CD14-positive monocyte (primary cell): ENCODE results near the gene ZBTB4. TPM values are rescaled to one million over a fixed set of nuclear protein-coding genes. Genes with fewer than 3 reads are reported as not detected.

ENCODE experiments used
- DNase-seq, 3 donors: peaks; one replicate each; pipeline ENCODE4 v3.0.0-alpha.2; 2011 to 2022
- H2AFZ ChIP-seq: 2 replicates; pipeline ENCODE4 v1.6.0; 2012; ENCODE audit warnings: mild to moderate bottlenecking, low read depth, low read length, inconsistent platforms; ENCODE audit not compliant: insufficient read depth, poor library complexity, severe bottlenecking
- H3K27ac ChIP-seq, 2 donors: 1 replicate in 1 of 2; 2 replicates in 1 of 2; pipeline ENCODE4 v1.5.1; 2012 to 2013; ENCODE audit warnings: low read length in 2 of 2, control low read depth in 1 of 2, inconsistent platforms in 1 of 2, low read depth in 1 of 2, mild to moderate bottlenecking in 1 of 2
- H3K27me3 ChIP-seq, 2 donors: one replicate each; pipeline versions ENCODE4 v1.6.0 to v1.6.1; 2011 to 2013; ENCODE audit warnings: low read length in 2 of 2; ENCODE audit not compliant: control insufficient read depth in 2 of 2, insufficient read depth in 2 of 2
- H3K36me3 ChIP-seq, 2 donors: replicated peaks in 1 of 2; 1 replicate in 1 of 2; 2 replicates in 1 of 2; pipeline versions ENCODE4 v1.5.1 to v1.6.1; 2012 to 2013; ENCODE audit warnings: low read length in 2 of 2, control low read depth in 1 of 2, inconsistent platforms in 1 of 2, mild to moderate bottlenecking in 1 of 2; ENCODE audit not compliant: insufficient read depth in 2 of 2, control insufficient read depth in 1 of 2
- H3K4me1 ChIP-seq, 2 donors: 1 replicate in 1 of 2; 2 replicates in 1 of 2; pipeline versions ENCODE4 v1.5.1 to v1.6.1; 2012 to 2013; ENCODE audit warnings: low read length in 2 of 2, control low read depth in 1 of 2, inconsistent platforms in 1 of 2, mild to moderate bottlenecking in 1 of 2, moderate library complexity in 1 of 2; ENCODE audit not compliant: insufficient read depth in 2 of 2, control insufficient read depth in 1 of 2
- H3K4me2 ChIP-seq: replicated peaks from 2 replicates; pipeline ENCODE3; 2012; ENCODE audit warnings: low read length, moderate library complexity, mild to moderate bottlenecking; ENCODE audit not compliant: poor library complexity, severe bottlenecking; ENCODE audit errors: extremely low read depth
- H3K4me3 ChIP-seq, 3 experiments: fragments of 200-600 bp in 1 of 3; sonication (generic) in 1 of 3; replicated peaks in 1 of 3; 1 replicate in 2 of 3; 2 replicates in 1 of 3; pipeline ENCODE4 v1.5.1; 2011 to 2013; ENCODE audit warnings: low read length in 3 of 3, mild to moderate bottlenecking in 3 of 3, control low read depth in 2 of 3, low read depth in 2 of 3, inconsistent platforms in 1 of 3, moderate library complexity in 1 of 3
- H3K79me2 ChIP-seq: 2 replicates; pipeline ENCODE4 v1.6.0; 2012; ENCODE audit warnings: mild to moderate bottlenecking, control low read depth, inconsistent platforms, low read length, moderate library complexity; ENCODE audit not compliant: insufficient read depth
- H3K9ac ChIP-seq: 2 replicates; pipeline ENCODE4 v1.6.0; 2017; ENCODE audit warnings: low read length, mild to moderate bottlenecking; ENCODE audit not compliant: insufficient read depth, poor library complexity, severe bottlenecking
- H3K9me3 ChIP-seq, 2 donors: replicated peaks in 1 of 2; 1 replicate in 1 of 2; 2 replicates in 1 of 2; pipeline versions ENCODE4 v1.5.1 to v1.6.1; 2012 to 2013; ENCODE audit warnings: low read length in 2 of 2, control low read depth in 1 of 2; ENCODE audit not compliant: control insufficient read depth in 1 of 2, insufficient read depth in 1 of 2
- H4K20me1 ChIP-seq: 2 replicates; pipeline ENCODE4 v1.6.0; 2012; ENCODE audit warnings: mild to moderate bottlenecking, low read length, control low read depth, moderate library complexity; ENCODE audit not compliant: insufficient read depth
- H3K27ac Mint-ChIP-seq, 7 donors: one replicate each; pipeline ENCODE4 v1.8.0; 2020; ENCODE audit warnings: mild to moderate bottlenecking in 7 of 7, mixed read lengths in 7 of 7, moderate library complexity in 6 of 7, inconsistent platforms in 2 of 7
- H3K27me3 Mint-ChIP-seq, 3 donors: one replicate each; pipeline ENCODE4 v1.8.0; 2021 to 2022; ENCODE audit warnings: low read depth in 3 of 3, mild to moderate bottlenecking in 3 of 3, mixed read lengths in 3 of 3, moderate library complexity in 3 of 3, inconsistent platforms in 1 of 3
- H3K36me3 Mint-ChIP-seq, 2 donors: one replicate each; pipeline ENCODE4 v1.8.0; 2020; ENCODE audit warnings: mixed read lengths in 2 of 2, inconsistent platforms in 1 of 2, mild to moderate bottlenecking in 1 of 2
- H3K4me1 Mint-ChIP-seq: one replicate; pipeline ENCODE4 v1.8.0; 2020; ENCODE audit warnings: mild to moderate bottlenecking, mixed read lengths
- H3K4me3 Mint-ChIP-seq, 2 donors: one replicate each; pipeline ENCODE4 v1.8.0; 2020; ENCODE audit warnings: mild to moderate bottlenecking in 2 of 2, mixed read lengths in 2 of 2, moderate library complexity in 1 of 2
- H3K9me3 Mint-ChIP-seq, 7 donors: one replicate each; pipeline ENCODE4 v1.8.0; 2020 to 2022; ENCODE audit warnings: mixed read lengths in 7 of 7, mild to moderate bottlenecking in 6 of 7, moderate library complexity in 6 of 7, inconsistent platforms in 2 of 7
- WGBS: methylation state at CpG from one replicate; pipeline ENCODE4 v1.1.5; 2013; ENCODE audit warnings: missing lambda C conversion rate; ENCODE audit not compliant: insufficient coverage; 5-methylcytosine and 5-hydroxymethylcytosine counted together
- intact Hi-C, 2 donors: fragments of 100-400 bp; cut with micrococcal nuclease; formaldehyde crosslinking; loops; one replicate each; pipeline versions ENCODE4 v1.15.0 to v1.15.1; 2023
- polyA plus RNA-seq, 3 donors: library from polyadenylated mRNA; depleted of rRNA in 1 of 3; unstranded in 2 of 3; stranded (reverse) in 1 of 3; fragments of 300-500 nt in 2 of 3; fragments of >200 nt in 1 of 3; fragmentation: Illumina TruSeq in 2 of 3; gene quantifications; 1 replicate in 2 of 3; 2 replicates in 1 of 3; pipeline ENCODE4 v1.2.3, GENCODE V29; 2012 to 2021
- TF ChIP-seq, protein P1 (sequence below): fragments of 200-600 bp; IDR thresholded peaks from one replicate; pipeline ENCODE4 v1.8.0; 2022; ENCODE audit warnings: antibody characterized with exemption, mild to moderate bottlenecking

ZBTB4 gene
- polyA plus RNA-seq, 3 donors = 3.4 to 8.1 (median 4.4) TPM

- no peaks in the 10 kb centered on the region for H3K36me3 ChIP-seq
- no peaks in the 10 kb centered on the region for H3K27me3 ChIP-seq
- DNase-seq = no peak
- peak overlapping the region; percentile 85 for H2AFZ ChIP-seq
- WGBS = 9% methylated on average over 8 of the region's 8 CpGs
- H3K4me3 ChIP-seq = peak overlapping the region; percentile 36 to 89 (median 66)
- peaks cover 54 to 64% of the 10 kb centered on the region in 2 donors for H3K4me1 ChIP-seq
- peaks cover 0 to 7% of the 10 kb centered on the region in 2 donors for H3K36me3 Mint-ChIP-seq
- H3K4me2 ChIP-seq = peak overlapping the region; percentile 94
- H3K4me3 Mint-ChIP-seq = peak overlapping the region; percentile 82 to 91
- peaks cover 0 to 3% (median 1%) of the 10 kb centered on the region in 3 donors for H3K27me3 Mint-ChIP-seq
- peaks cover 70% of the 10 kb centered on the region for H3K4me1 Mint-ChIP-seq
- H3K9me3 Mint-ChIP-seq = peaks cover 0 to 2% (median 0%) of the 10 kb centered on the region in 7 donors
- TF ChIP-seq, protein P1, sequence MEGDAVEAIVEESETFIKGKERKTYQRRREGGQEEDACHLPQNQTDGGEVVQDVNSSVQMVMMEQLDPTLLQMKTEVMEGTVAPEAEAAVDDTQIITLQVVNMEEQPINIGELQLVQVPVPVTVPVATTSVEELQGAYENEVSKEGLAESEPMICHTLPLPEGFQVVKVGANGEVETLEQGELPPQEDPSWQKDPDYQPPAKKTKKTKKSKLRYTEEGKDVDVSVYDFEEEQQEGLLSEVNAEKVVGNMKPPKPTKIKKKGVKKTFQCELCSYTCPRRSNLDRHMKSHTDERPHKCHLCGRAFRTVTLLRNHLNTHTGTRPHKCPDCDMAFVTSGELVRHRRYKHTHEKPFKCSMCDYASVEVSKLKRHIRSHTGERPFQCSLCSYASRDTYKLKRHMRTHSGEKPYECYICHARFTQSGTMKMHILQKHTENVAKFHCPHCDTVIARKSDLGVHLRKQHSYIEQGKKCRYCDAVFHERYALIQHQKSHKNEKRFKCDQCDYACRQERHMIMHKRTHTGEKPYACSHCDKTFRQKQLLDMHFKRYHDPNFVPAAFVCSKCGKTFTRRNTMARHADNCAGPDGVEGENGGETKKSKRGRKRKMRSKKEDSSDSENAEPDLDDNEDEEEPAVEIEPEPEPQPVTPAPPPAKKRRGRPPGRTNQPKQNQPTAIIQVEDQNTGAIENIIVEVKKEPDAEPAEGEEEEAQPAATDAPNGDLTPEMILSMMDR = no peak
- peak overlapping the region; percentile 83 for H3K9ac ChIP-seq
- intact Hi-C loops = loop anchor here in 1 of 2 donors (5.0 to 10.0 kb wide), 4 partner anchors 92 to 362 kb away; partner anchors contain the start of genes DVL2, KCTD11, PHF23 and TMEM95
- H3K79me2 ChIP-seq = peaks cover 56% of the 10 kb centered on the region
- H3K27ac ChIP-seq = peak overlapping the region; percentile 28 to 79
- peak overlapping the region; percentile 72 to 92 (median 80) for H3K27ac Mint-ChIP-seq
- H4K20me1 ChIP-seq = peaks cover 10% of the 10 kb centered on the region
- no peaks in the 10 kb centered on the region for H3K9me3 ChIP-seq
Measured at GRCh38 chr17:7480089-7480384, 606 bp upstream of the ZBTB4 start.

DNA sequence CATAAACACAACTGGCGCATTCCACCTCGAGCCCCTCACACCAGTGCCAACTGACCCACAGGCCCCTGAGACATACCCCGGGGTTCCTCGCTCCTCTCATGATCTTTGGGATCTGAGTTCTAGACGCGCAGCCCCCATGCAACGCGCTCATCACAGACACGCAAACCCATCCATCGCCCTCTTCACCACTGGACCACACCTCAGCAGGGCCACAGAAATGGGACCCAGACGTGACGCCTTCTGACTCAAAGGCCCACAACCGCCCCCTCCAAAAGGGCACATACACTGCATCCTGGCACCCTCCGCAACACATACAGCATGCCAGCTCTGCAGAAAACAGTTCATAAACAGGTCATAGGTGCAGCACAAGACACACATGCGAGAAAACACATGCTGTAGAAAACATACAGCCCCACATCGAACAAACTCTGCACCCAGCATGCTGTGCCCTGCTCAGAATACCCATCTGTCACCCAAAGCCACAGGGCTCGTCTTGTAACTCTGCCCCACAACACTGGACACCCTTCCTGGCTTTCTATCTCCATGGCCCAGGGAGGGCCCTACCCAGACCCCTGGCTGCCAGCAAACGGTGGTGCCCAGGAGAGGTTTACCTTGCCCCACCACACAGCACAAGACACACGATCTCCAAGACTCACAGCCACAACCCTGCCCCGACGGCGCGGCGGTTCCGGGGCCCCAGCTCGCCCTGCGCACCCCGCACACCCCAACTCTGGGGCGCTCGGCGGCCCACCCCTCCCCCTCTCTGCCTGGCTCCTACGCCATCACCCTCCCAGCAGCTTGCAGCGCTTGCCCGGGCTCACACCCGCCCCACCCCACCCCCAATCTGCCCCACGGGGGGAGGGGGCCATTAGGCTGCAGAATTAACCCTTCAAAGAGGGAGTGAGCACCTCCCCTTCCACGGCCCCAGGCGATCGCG is 887 bp downstream of the ZBTB4 start:
- peaks cover 5% of the 10 kb centered on the region for H4K20me1 ChIP-seq
- H3K9me3 Mint-ChIP-seq = peaks cover 0 to 2% (median 0%) of the 10 kb centered on the region in 7 donors
- peaks cover 66% of the 10 kb centered on the region for H3K79me2 ChIP-seq
- WGBS = 26% methylated on average over 34 of the region's 40 CpGs
- peak overlapping the region; percentile 62 to 89 (median 80) for H3K4me3 ChIP-seq
- intact Hi-C loops = no loop called here
- H3K27me3 ChIP-seq = no peaks in the 10 kb centered on the region
- H3K27ac Mint-ChIP-seq = peak overlapping the region; percentile 72 to 96 (median 86)
- H3K9ac ChIP-seq = peak overlapping the region; percentile 83
- peak overlapping the region; percentile 67 to 80 for H3K27ac ChIP-seq
- peaks cover 59 to 69% of the 10 kb centered on the region in 2 donors for H3K4me1 ChIP-seq
- no peaks in the 10 kb centered on the region for H3K36me3 ChIP-seq
- peaks cover 74% of the 10 kb centered on the region for H3K4me1 Mint-ChIP-seq
- peaks cover 0 to 3% (median 1%) of the 10 kb centered on the region in 3 donors for H3K27me3 Mint-ChIP-seq
- peaks cover 5 to 7% of the 10 kb centered on the region in 2 donors for H3K36me3 Mint-ChIP-seq
- H3K4me3 Mint-ChIP-seq = peak overlapping the region; percentile 90 to 93
- TF ChIP-seq, protein P1 = no peak
- H3K4me2 ChIP-seq = peak overlapping the region; percentile 94
- no peaks in the 10 kb centered on the region for H3K9me3 ChIP-seq
- peak overlapping the region; percentile 85 for H2AFZ ChIP-seq
- peak; percentile 19 to 37 (median 30) for DNase-seq
